IPS DF 6.9 (cell line): Measurements from ENCODE around the gene CCDC73.
A peak's percentile ranks its signal among the peaks of the same experiment; 100 is the strongest.
"Not testable (repeated sequence)": the region's sequence is repeated elsewhere in the genome, so short reads cannot be mapped to it uniquely, and the experiment has no call there.

Source experiments
- DNase-seq: peaks from one replicate; pipeline ENCODE4 v3.0.0-alpha.2; 2013; ENCODE audit warnings: low read depth, low spot score
- H3K27ac ChIP-seq: one replicate; pipeline ENCODE4 v1.5.1; 2013; ENCODE audit warnings: low read length, control low read depth
- H3K27me3 ChIP-seq: 2 replicates; pipeline ENCODE4 v1.6.1; 2013; ENCODE audit warnings: mild to moderate bottlenecking, low read length; ENCODE audit not compliant: control insufficient read depth, insufficient read depth
- H3K36me3 ChIP-seq: 2 replicates; pipeline ENCODE4 v1.6.1; 2013; ENCODE audit warnings: low read length; ENCODE audit not compliant: control insufficient read depth, insufficient read depth
- H3K4me1 ChIP-seq: 2 replicates; pipeline ENCODE4 v1.6.1; 2013; ENCODE audit warnings: low read length; ENCODE audit not compliant: control insufficient read depth, insufficient read depth
- H3K4me3 ChIP-seq: 2 replicates; pipeline ENCODE4 v1.5.1; 2013; ENCODE audit warnings: mild to moderate bottlenecking, low read length
- H3K9me3 ChIP-seq: 2 replicates; pipeline ENCODE4 v1.6.1; 2013; ENCODE audit warnings: low read length, inconsistent platforms; ENCODE audit not compliant: control insufficient read depth, insufficient read depth
- WGBS: extraction: QIAGEN DNeasy Blood & Tissue Kit; methylation state at CpG from one replicate; pipeline ENCODE4 v1.1.7; 2013; ENCODE audit warnings: mixed read lengths, missing lambda C conversion rate; ENCODE audit not compliant: insufficient read length, insufficient coverage; 5-methylcytosine and 5-hydroxymethylcytosine counted together

CCDC73 gene

GRCh38 chr11:32829680-32830412, 35.4 kb upstream of the CCDC73 start, which contains the start of gene PRRG4:
TSS of gene PRRG4 (plus strand) at chr11:32829927. CDS start at chr11:32830530, 603 bp downstream.
- no CpG with 5 or more reads among the region's 85 CpGs for WGBS
- Histone ChIP-seq H3K4me3 (peak within 1 kb of the TSS; percentile 48; the same call in 1 of the 2 replicates), H3K4me1 (no peaks in the 10 kb centered on the region), H3K36me3 (no peaks in the 10 kb centered on the region), H3K9me3 (no peaks in the 10 kb centered on the region), H3K27me3 (no peaks in the 10 kb centered on the region), H3K27ac (no peak within 1 kb of the TSS)
- DNase-seq, result no peak

- no peak for DNase-seq
- Histone ChIP-seq H3K4me3 (peak overlapping the region; percentile 48; the same call in 1 of the 2 replicates), H3K36me3 (no peaks in the 10 kb centered on the region), H3K27ac (no peak overlapping the region), H3K27me3 (no peaks in the 10 kb centered on the region), H3K4me1 (no peaks in the 10 kb centered on the region), H3K9me3 (no peaks in the 10 kb centered on the region)
- WGBS, result no CpG with 5 or more reads among the region's 12 CpGs
Observed at GRCh38 chr11:32829157-32829679, 34.8 kb upstream of the CCDC73 start.

GRCh38 chr11:32827276-32827675, 32.8 kb upstream of the CCDC73 start:
- Histone ChIP-seq H3K9me3 (no peaks in the 10 kb centered on the region), H3K27me3 (no peaks in the 10 kb centered on the region), H3K4me3 (no peak overlapping the region), H3K27ac (no peak overlapping the region), H3K36me3 (no peaks in the 10 kb centered on the region), H3K4me1 (no peaks in the 10 kb centered on the region)
- WGBS, result no CpG with 5 or more reads among the region's 1 CpG
- DNase-seq, result no peak

- Histone ChIP-seq H3K4me1 (no peaks in the 10 kb centered on the region), H3K9me3 (no peaks in the 10 kb centered on the region), H3K4me3 (no peak overlapping the region), H3K27me3 (no peaks in the 10 kb centered on the region), H3K36me3 (no peaks in the 10 kb centered on the region), H3K27ac (no peak overlapping the region)
- no peak for DNase-seq
- WGBS, result no CpG with 5 or more reads among the region's 3 CpGs
Observed at GRCh38 chr11:32826113-32826512, 31.7 kb upstream of the CCDC73 start.

GRCh38 chr11:32823617-32824016, 29.2 kb upstream of the CCDC73 start:
- no CpG with 5 or more reads among the region's 3 CpGs for WGBS
- H3K27me3 ChIP-seq, H3K36me3 ChIP-seq, H3K9me3 ChIP-seq, DNase-seq, H3K4me3 ChIP-seq, H3K4me1 ChIP-seq, H3K27ac ChIP-seq: not testable (repeated sequence)

GRCh38 chr11:32821917-32822560, 27.6 kb upstream of the CCDC73 start:
- H3K27me3 ChIP-seq, result no peaks in the 10 kb centered on the region
- H3K27ac ChIP-seq, result no peak overlapping the region
- WGBS, result no CpG with 5 or more reads among the region's 5 CpGs
- DNase-seq, result no peak
- no peak overlapping the region for H3K4me3 ChIP-seq
- H3K4me1 ChIP-seq, result no peaks in the 10 kb centered on the region
- no peaks in the 10 kb centered on the region for H3K36me3 ChIP-seq
- no peaks in the 10 kb centered on the region for H3K9me3 ChIP-seq

- Histone ChIP-seq H3K9me3 (no peaks in the 10 kb centered on the region), H3K27me3 (no peaks in the 10 kb centered on the region; the same call in 1 of the 2 replicates), H3K4me3 (no peak overlapping the region), H3K4me1 (no peaks in the 10 kb centered on the region), H3K36me3 (no peaks in the 10 kb centered on the region), H3K27ac (no peak overlapping the region)
- DNase-seq, result no peak
Observed at GRCh38 chr11:32821517-32821916, 27.1 kb upstream of the CCDC73 start.

- no peak overlapping the region for H3K4me3 ChIP-seq
- no peaks in the 10 kb centered on the region for H3K9me3 ChIP-seq
- DNase-seq, result no peak
- H3K4me1 ChIP-seq, result no peaks in the 10 kb centered on the region
- no peaks in the 10 kb centered on the region; the same call in 1 of the 2 replicates for H3K27me3 ChIP-seq
- no peaks in the 10 kb centered on the region for H3K36me3 ChIP-seq
- no peak overlapping the region for H3K27ac ChIP-seq
Observed at GRCh38 chr11:32820497-32820896, 26.0 kb upstream of the CCDC73 start.

GRCh38 chr11:32819187-32819586, 24.7 kb upstream of the CCDC73 start:
- no peak overlapping the region for H3K27ac ChIP-seq
- no peaks in the 10 kb centered on the region for H3K36me3 ChIP-seq
- DNase-seq, result no peak
- no CpG with 5 or more reads among the region's 2 CpGs for WGBS
- no peaks in the 10 kb centered on the region for H3K4me1 ChIP-seq
- H3K27me3 ChIP-seq, result no peaks in the 10 kb centered on the region; the same call in 1 of the 2 replicates
- no peak overlapping the region for H3K4me3 ChIP-seq
- H3K9me3 ChIP-seq, result no peaks in the 10 kb centered on the region

- WGBS, result no CpG with 5 or more reads among the region's 3 CpGs
- DNase-seq, result no peak
- Histone ChIP-seq H3K4me1 (no peaks in the 10 kb centered on the region), H3K27ac (no peak overlapping the region), H3K27me3 (no peaks in the 10 kb centered on the region; the same call in 1 of the 2 replicates), H3K36me3 (no peaks in the 10 kb centered on the region), H3K4me3 (no peak overlapping the region), H3K9me3 (no peaks in the 10 kb centered on the region)
Observed at GRCh38 chr11:32817852-32818183, 23.4 kb upstream of the CCDC73 start.
